ENCODE results near the gene HOXB3.

HOXB3 gene

GRCh38 chr17:48592577-48592976 lies 2.5 kb upstream of the HOXB3 start:
- Mint-ChIP-seq H3K4me1 (peaks cover 19% of the 10 kb centered on the region), H3K4me3 (no peak overlapping the region), H3K27me3 (peaks cover 56% of the 10 kb centered on the region), H3K9me3 (no peaks in the 10 kb centered on the region), H3K36me3 (no peaks in the 10 kb centered on the region), H3K27ac (peak overlapping the region; percentile 64)
- ATAC-seq (ENCODE audit: low read depth), result peak; percentile 24
- no peak for DNase-seq (ENCODE audit: low spot score in 2 of 2)

GRCh38 chr17:48592057-48592514 lies 2.0 kb upstream of the HOXB3 start:
- Mint-ChIP-seq H3K27me3 (peaks cover 58% of the 10 kb centered on the region), H3K36me3 (no peaks in the 10 kb centered on the region), H3K4me3 (no peak overlapping the region), H3K4me1 (peaks cover 14% of the 10 kb centered on the region), H3K27ac (peak overlapping the region; percentile 64), H3K9me3 (no peaks in the 10 kb centered on the region)
- ATAC-seq (ENCODE audit: low read depth) (peak; percentile 19), DNase-seq (ENCODE audit: low spot score in 2 of 2) (no peak)

DNA sequence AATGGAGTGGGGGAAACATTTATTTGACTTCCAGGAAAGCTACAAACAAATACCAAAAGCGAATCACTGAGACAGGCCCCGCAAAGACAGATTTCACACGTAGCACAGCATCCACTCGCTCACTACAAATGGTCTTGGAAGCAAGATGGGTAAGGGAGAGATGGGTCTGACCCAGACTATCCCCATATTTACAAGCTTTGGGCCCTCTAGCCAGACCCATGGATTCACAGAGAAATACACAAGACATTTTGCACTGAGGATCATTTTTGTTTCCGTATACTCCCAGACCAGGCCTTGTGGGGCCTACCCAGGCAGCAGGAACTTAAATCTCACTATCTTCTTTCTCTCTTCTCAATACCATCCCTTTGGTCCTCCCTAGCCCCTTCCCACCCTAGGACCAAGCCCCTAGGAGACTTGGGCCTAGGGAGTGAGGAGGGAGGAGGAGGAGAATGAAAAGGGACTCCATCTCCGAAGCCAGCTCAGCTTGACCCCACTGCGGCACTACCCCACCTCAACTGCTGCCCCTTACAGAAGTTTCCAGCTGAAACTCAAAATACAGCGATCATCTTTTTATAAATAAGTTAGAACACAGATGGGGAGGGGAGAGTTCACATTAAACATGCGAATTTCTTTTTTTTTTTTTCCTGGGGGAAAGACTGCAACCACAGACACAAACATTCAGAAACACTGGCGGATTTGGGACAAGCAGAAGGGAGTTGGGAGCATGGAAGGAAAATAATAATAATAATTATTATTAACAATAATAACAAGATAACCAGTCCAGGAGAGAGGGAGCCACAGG lies 1.4 kb upstream of the HOXB3 start:
- Mint-ChIP-seq H3K36me3 (no peaks in the 10 kb centered on the region), H3K4me1 (peaks cover 8% of the 10 kb centered on the region), H3K27ac (no peak overlapping the region), H3K9me3 (no peaks in the 10 kb centered on the region), H3K27me3 (peaks cover 52% of the 10 kb centered on the region), H3K4me3 (no peak overlapping the region)
- ATAC-seq (ENCODE audit: low read depth) (no peak), DNase-seq (ENCODE audit: low spot score in 2 of 2) (no peak)

- ATAC-seq (ENCODE audit: low read depth), result no peak
- Mint-ChIP-seq H3K9me3 (no peaks in the 10 kb centered on the region), H3K4me3 (no peak overlapping the region), H3K36me3 (no peaks in the 10 kb centered on the region), H3K27ac (no peak overlapping the region), H3K27me3 (peaks cover 52% of the 10 kb centered on the region), H3K4me1 (peaks cover 12% of the 10 kb centered on the region)
- DNase-seq (ENCODE audit: low spot score in 2 of 2), result no peak
Observed at GRCh38 chr17:48590607-48591161, 643 bp upstream of the HOXB3 start.

GRCh38 chr17:48589060-48589830 lies 796 bp downstream of the HOXB3 start:
- Mint-ChIP-seq H3K27ac (no peak overlapping the region), H3K36me3 (no peaks in the 10 kb centered on the region), H3K9me3 (no peaks in the 10 kb centered on the region), H3K27me3 (peaks cover 55% of the 10 kb centered on the region), H3K4me1 (peaks cover 20% of the 10 kb centered on the region), H3K4me3 (no peak overlapping the region)
- ATAC-seq (ENCODE audit: low read depth) (no peak), DNase-seq (ENCODE audit: low spot score in 2 of 2) (no peak)

DNA sequence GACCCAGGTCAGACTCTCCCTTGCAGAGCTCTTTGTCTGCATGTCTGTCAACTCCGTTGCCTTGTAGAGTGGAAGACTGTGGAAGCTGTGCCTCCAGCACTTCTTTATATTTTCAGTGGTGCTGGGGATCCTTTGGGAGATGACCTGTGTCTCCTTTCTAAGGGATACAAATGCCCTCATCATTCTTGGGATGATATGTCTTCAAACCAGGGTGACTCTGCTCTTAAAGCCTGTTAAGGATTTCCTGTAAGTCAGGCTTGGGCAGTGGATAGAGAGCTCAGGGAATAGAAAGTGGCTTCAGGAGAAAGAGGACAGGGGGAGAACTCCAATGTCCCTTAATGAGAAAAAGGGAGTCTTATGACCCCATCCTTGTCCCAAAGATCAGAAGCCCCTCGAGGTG lies 1.5 kb downstream of the HOXB3 start:
- no peaks in the 10 kb centered on the region for H3K9me3 Mint-ChIP-seq
- DNase-seq (ENCODE audit: low spot score in 2 of 2) (no peak), ATAC-seq (ENCODE audit: low read depth) (no peak)
- no peak overlapping the region for H3K4me3 Mint-ChIP-seq
- peaks cover 56% of the 10 kb centered on the region for H3K27me3 Mint-ChIP-seq
- H3K4me1 Mint-ChIP-seq, result peaks cover 17% of the 10 kb centered on the region
- no peak overlapping the region for H3K27ac Mint-ChIP-seq
- no peaks in the 10 kb centered on the region for H3K36me3 Mint-ChIP-seq

DNA sequence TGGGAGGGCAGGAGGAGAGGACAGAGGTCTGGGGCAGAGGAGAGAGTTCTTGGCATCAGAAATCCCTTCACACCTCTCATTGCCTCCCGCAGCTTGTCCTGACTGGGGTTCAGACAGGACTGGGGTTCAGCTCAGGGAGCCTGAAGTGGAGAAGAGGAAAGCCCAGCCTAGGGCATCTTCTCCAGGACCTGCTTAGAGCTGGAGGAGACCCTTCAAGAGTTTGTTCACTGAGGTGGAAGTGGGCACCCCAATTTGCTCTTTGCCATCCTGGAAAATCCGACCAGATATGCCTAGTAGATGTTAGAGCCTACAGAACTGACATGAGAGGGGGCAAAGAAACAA lies 2.0 kb downstream of the HOXB3 start:
- H3K9me3 Mint-ChIP-seq, result no peaks in the 10 kb centered on the region
- DNase-seq (ENCODE audit: low spot score in 2 of 2) (no peak), ATAC-seq (ENCODE audit: low read depth) (no peak)
- H3K4me1 Mint-ChIP-seq, result peaks cover 17% of the 10 kb centered on the region
- H3K36me3 Mint-ChIP-seq, result no peaks in the 10 kb centered on the region
- peaks cover 59% of the 10 kb centered on the region for H3K27me3 Mint-ChIP-seq
- no peak overlapping the region for H3K27ac Mint-ChIP-seq
- H3K4me3 Mint-ChIP-seq, result no peak overlapping the region

DNA sequence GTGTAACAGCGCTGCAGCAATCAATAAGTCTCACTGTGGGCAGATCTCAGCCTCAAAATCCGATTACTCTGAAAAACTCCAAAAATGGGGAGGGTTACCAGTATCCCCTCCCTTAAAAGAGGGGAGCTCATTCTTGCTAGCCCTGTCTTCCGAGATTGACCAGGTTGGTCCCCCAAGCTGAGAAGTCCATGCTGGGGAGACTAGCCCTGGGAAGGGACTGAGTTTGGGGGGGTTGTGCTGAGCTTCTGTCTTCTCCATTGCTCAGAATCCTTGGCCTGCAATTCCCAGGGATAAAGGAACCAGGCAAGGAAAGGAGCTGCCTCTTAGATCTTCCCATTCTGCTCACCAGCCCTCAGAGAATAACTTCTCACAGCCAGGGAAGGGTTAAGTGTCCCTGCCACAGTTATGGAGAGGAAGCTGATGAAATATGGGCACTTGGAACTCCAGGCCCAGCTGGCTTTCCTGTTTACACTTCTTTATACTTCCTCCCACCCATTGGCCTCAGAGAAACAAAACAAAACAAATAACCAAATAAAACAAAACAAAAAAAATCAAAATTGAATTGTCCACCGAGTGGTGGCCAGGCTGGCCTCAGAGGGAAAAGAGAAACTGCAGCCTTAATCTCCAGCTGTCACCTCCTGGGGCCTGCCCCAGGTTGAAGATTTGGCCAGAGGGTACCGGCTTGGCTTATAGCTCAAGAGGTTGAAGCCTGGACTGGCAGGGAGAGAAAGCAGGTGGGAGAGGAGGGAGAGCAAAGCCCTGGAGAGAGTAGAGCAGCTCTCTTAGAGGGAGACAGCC lies 2.6 kb downstream of the HOXB3 start:
- DNase-seq (ENCODE audit: low spot score in 2 of 2) (no peak), ATAC-seq (ENCODE audit: low read depth) (no peak)
- H3K27ac Mint-ChIP-seq, result no peak overlapping the region
- H3K9me3 Mint-ChIP-seq, result no peaks in the 10 kb centered on the region
- H3K27me3 Mint-ChIP-seq, result peaks cover 62% of the 10 kb centered on the region
- no peak overlapping the region for H3K4me3 Mint-ChIP-seq
- H3K4me1 Mint-ChIP-seq, result peaks cover 15% of the 10 kb centered on the region
- no peaks in the 10 kb centered on the region for H3K36me3 Mint-ChIP-seq

- H3K4me3 Mint-ChIP-seq, result peak overlapping the region; percentile 86
- peaks cover 15% of the 10 kb centered on the region for H3K4me1 Mint-ChIP-seq
- peak overlapping the region; percentile 60 for H3K27ac Mint-ChIP-seq
- ATAC-seq (ENCODE audit: low read depth), result no peak
- no peaks in the 10 kb centered on the region for H3K9me3 Mint-ChIP-seq
- peaks cover 62% of the 10 kb centered on the region for H3K27me3 Mint-ChIP-seq
- DNase-seq (ENCODE audit: low spot score in 2 of 2), result no peak
- no peaks in the 10 kb centered on the region for H3K36me3 Mint-ChIP-seq
Observed at GRCh38 chr17:48586355-48587258, 3.4 kb downstream of the HOXB3 start.

- no peak overlapping the region for H3K27ac Mint-ChIP-seq
- no peaks in the 10 kb centered on the region for H3K9me3 Mint-ChIP-seq
- peaks cover 53% of the 10 kb centered on the region for H3K27me3 Mint-ChIP-seq
- ATAC-seq (ENCODE audit: low read depth), result no peak
- H3K36me3 Mint-ChIP-seq, result peaks cover 2% of the 10 kb centered on the region
- DNase-seq (ENCODE audit: low spot score in 2 of 2), result no peak
- peaks cover 15% of the 10 kb centered on the region for H3K4me1 Mint-ChIP-seq
- no peak overlapping the region for H3K4me3 Mint-ChIP-seq
Observed at GRCh38 chr17:48584223-48584741, 5.8 kb downstream of the HOXB3 start.

GRCh38 chr17:48583708-48584222 lies 6.3 kb downstream of the HOXB3 start:
- Mint-ChIP-seq H3K4me1 (peaks cover 18% of the 10 kb centered on the region), H3K9me3 (no peaks in the 10 kb centered on the region), H3K27me3 (peaks cover 56% of the 10 kb centered on the region), H3K36me3 (peaks cover 2% of the 10 kb centered on the region), H3K4me3 (no peak overlapping the region), H3K27ac (no peak overlapping the region)
- no peak for ATAC-seq (ENCODE audit: low read depth)
- DNase-seq (ENCODE audit: low spot score in 2 of 2), result no peak

DNA sequence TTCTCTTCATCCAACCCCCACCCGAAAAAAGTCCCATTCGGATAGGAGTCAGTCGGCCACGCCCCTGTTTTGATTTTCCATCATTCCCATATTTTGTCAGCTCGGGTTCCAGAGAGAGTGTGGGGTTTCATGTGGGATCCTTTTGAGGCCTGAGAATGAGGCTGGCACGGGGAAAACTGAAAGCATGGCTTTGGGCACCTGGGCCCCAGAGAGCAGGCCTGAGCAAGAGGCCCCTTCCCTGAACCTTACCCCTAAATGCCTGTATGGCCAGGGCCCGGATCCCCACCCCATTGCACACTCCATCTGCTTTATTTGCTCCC lies 7.3 kb downstream of the HOXB3 start:
- Mint-ChIP-seq H3K36me3 (peaks cover 2% of the 10 kb centered on the region), H3K27ac (peak overlapping the region; percentile 31), H3K9me3 (no peaks in the 10 kb centered on the region), H3K4me3 (no peak overlapping the region), H3K27me3 (peaks cover 48% of the 10 kb centered on the region), H3K4me1 (peaks cover 20% of the 10 kb centered on the region)
- ATAC-seq (ENCODE audit: low read depth), result no peak
- no peak for DNase-seq (ENCODE audit: low spot score in 2 of 2)

All from memory B cell (primary cell).